HEK293T (cell line): ENCODE data around the gene AXDND1.

ENCODE experiments used
- BHLHE40 ChIP-seq: fragments of 450-650 bp; IDR thresholded peaks from 2 replicates; pipeline ENCODE4 v1.6.1; 2016; ENCODE audit warnings: mild to moderate bottlenecking, moderate library complexity, borderline replicate concordance
- CTBP1 ChIP-seq: fragments of 450-650 bp; IDR thresholded peaks from 2 replicates; pipeline ENCODE4 v1.6.1; 2016; ENCODE audit warnings: borderline replicate concordance
- FOXA1 ChIP-seq: fragments of 450-650 bp; IDR thresholded peaks from 2 replicates; pipeline ENCODE4 v1.6.1; 2016; ENCODE audit warnings: mild to moderate bottlenecking
- FOXM1 ChIP-seq: fragments of 450-650 bp; IDR thresholded peaks from 2 replicates; pipeline ENCODE4 v1.6.1; 2017; ENCODE audit warnings: mild to moderate bottlenecking, borderline replicate concordance
- HDGF ChIP-seq: fragments of 450-650 bp; IDR thresholded peaks from 2 replicates; pipeline ENCODE4 v1.6.1; 2017; ENCODE audit warnings: antibody characterized with exemption, borderline replicate concordance
- L3MBTL2 ChIP-seq: fragments of 450-650 bp; conservative IDR thresholded peaks from 2 replicates; pipeline ENCODE4 v1.6.1; 2016; ENCODE audit warnings: mild to moderate bottlenecking
- LEF1 ChIP-seq: fragments of 450-650 bp; IDR thresholded peaks from 2 replicates; pipeline ENCODE4 v1.6.1; 2017; ENCODE audit warnings: mild to moderate bottlenecking, borderline replicate concordance
- SP1 ChIP-seq: fragments of 450-650 bp; IDR thresholded peaks from 2 replicates; pipeline ENCODE4 v1.6.1; 2017
- SUZ12 ChIP-seq: fragments of 450-650 bp; IDR thresholded peaks from 2 replicates; pipeline ENCODE4 v1.6.1; 2016; ENCODE audit warnings: mild to moderate bottlenecking
- TARDBP ChIP-seq: fragments of 450-650 bp; IDR thresholded peaks from 2 replicates; pipeline ENCODE4 v1.6.1; 2016
- ZNF384 ChIP-seq: fragments of 450-650 bp; IDR thresholded peaks from 2 replicates; pipeline ENCODE4 v1.6.1; 2016

DNA sequence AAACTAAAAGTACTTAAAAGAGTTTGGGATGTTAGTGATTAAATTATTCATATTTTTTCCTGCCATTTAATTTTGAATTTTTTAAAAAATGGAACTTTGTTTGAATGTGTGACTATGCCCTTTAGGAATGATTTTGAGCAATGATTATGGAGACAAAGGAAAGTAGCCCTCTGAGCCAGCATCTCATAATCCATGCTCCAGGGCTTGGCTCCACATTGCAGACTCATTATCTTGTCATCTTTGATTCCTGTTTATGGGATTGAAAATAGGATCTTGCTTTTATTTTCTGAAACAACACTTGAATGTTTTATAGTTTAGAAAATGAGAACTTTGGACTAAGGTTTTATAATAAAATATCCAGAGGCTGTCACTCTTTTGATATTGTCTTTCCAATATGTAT is 14.5 kb downstream of the AXDND1 start:
- TF ChIP-seq HDGF (no peak), SP1 (no peak), TARDBP (no peak), FOXA1 (no peak), ZNF384 (no peak), CTBP1 (no peak), FOXM1 (no peak), BHLHE40 (no peak), SUZ12 (no peak), L3MBTL2 (no peak), LEF1 (no peak)
